MCF 10A (cell line): Measurements from ENCODE around the gene IQSEC1. TPM values are rescaled to one million over a fixed set of nuclear protein-coding genes. Genes with fewer than 3 reads are reported as not detected.

Source experiments
- BruUV-seq: library from RNA; stranded (reverse); fragments of 400-500 nt; replicated peaks from 2 replicates; lab custom pipeline; 2021; lab: Mats Ljungman, UMichigan
- CTCF ChIA-PET: fragments of 300-600 bp; sonication (Branson Sonifier 250); formaldehyde crosslinking; extraction: SDS; loops from one replicate; lab custom pipeline; 2021; ENCODE audit warnings: antibody characterized with exemption, inconsistent platforms; lab: Yijun Ruan, JAX
- POLR2A ChIA-PET: fragments of 300-600, 350-650 bp; sonication (Branson Sonifier 250); formaldehyde crosslinking; extraction: SDS; loops from one replicate; lab custom pipeline; 2020; ENCODE audit warnings: antibody characterized with exemption, inconsistent platforms; lab: Yijun Ruan, JAX
- DNase-seq: peaks from one replicate; pipeline ENCODE4 v3.0.0-alpha.2; 2018; ENCODE audit not compliant: unreplicated experiment
- H3K27ac Mint-ChIP-seq: one replicate; pipeline ENCODE4 v1.8.0; 2022; ENCODE audit warnings: mild to moderate bottlenecking, low read depth, mixed read lengths; ENCODE audit not compliant: unreplicated experiment
- H3K27me3 Mint-ChIP-seq: one replicate; pipeline ENCODE4 v1.8.0; 2022; ENCODE audit warnings: mixed read lengths; ENCODE audit not compliant: insufficient read depth, unreplicated experiment
- H3K36me3 Mint-ChIP-seq: one replicate; pipeline ENCODE4 v1.8.0; 2022; ENCODE audit warnings: mild to moderate bottlenecking, moderate library complexity, mixed read lengths; ENCODE audit not compliant: insufficient read depth, unreplicated experiment
- H3K4me1 Mint-ChIP-seq: one replicate; pipeline ENCODE4 v1.8.0; 2022; ENCODE audit warnings: mixed read lengths; ENCODE audit not compliant: insufficient read depth, unreplicated experiment
- H3K4me3 Mint-ChIP-seq: one replicate; pipeline ENCODE4 v1.8.0; 2022; ENCODE audit warnings: mild to moderate bottlenecking, moderate library complexity, mixed read lengths; ENCODE audit not compliant: unreplicated experiment
- H3K9me3 Mint-ChIP-seq: one replicate; pipeline ENCODE4 v1.8.0; 2022; ENCODE audit warnings: mixed read lengths; ENCODE audit not compliant: unreplicated experiment
- intact Hi-C: fragments of 100-400 bp; cut with micrococcal nuclease; formaldehyde crosslinking; loops from 2 replicates; pipeline ENCODE4 v1.14.1; 2022
- total RNA-seq: library from RNA; stranded (reverse); gene quantifications from 2 replicates; pipeline ENCODE4 v1.2.3, GENCODE V29; 2022
- TF ChIP-seq, protein P1 (sequence below): fragments of 200-600 bp; IDR thresholded peaks from one replicate; pipeline ENCODE4 v1.8.0; 2022; ENCODE audit warnings: antibody characterized with exemption, mild to moderate bottlenecking; ENCODE audit not compliant: unreplicated experiment

Gene IQSEC1
- total RNA-seq, 1 experiment from 2014 or later = 18.7 TPM

- intact Hi-C loops = no loop called here
- TF ChIP-seq, protein P1, sequence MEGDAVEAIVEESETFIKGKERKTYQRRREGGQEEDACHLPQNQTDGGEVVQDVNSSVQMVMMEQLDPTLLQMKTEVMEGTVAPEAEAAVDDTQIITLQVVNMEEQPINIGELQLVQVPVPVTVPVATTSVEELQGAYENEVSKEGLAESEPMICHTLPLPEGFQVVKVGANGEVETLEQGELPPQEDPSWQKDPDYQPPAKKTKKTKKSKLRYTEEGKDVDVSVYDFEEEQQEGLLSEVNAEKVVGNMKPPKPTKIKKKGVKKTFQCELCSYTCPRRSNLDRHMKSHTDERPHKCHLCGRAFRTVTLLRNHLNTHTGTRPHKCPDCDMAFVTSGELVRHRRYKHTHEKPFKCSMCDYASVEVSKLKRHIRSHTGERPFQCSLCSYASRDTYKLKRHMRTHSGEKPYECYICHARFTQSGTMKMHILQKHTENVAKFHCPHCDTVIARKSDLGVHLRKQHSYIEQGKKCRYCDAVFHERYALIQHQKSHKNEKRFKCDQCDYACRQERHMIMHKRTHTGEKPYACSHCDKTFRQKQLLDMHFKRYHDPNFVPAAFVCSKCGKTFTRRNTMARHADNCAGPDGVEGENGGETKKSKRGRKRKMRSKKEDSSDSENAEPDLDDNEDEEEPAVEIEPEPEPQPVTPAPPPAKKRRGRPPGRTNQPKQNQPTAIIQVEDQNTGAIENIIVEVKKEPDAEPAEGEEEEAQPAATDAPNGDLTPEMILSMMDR = no peak
- Mint-ChIP-seq H3K9me3 (no peaks in the 10 kb centered on the region), H3K4me3 (no peak overlapping the region), H3K36me3 (no peaks in the 10 kb centered on the region), H3K27me3 (peaks cover 42% of the 10 kb centered on the region), H3K4me1 (no peaks in the 10 kb centered on the region), H3K27ac (no peak overlapping the region)
- ChIA-PET POLR2A (interaction anchor here (0.6 kb wide), 1 partner anchor 414 kb away, joined by 3 read pairs; no protein-coding TSS in a partner anchor), CTCF (no interaction called here)
- DNase-seq = no peak
- no TSS peak for BruUV-seq
Measured at GRCh38 chr3:13042127-13042701, 31.0 kb downstream of the IQSEC1 start.

GRCh38 chr3:13041113-13041776 lies 32.0 kb downstream of the IQSEC1 start:
- Mint-ChIP-seq H3K27me3 (peaks cover 47% of the 10 kb centered on the region), H3K4me3 (no peak overlapping the region), H3K9me3 (no peaks in the 10 kb centered on the region), H3K4me1 (no peaks in the 10 kb centered on the region), H3K27ac (no peak overlapping the region), H3K36me3 (no peaks in the 10 kb centered on the region)
- BruUV-seq = no TSS peak
- POLR2A ChIA-PET = no interaction called here
- CTCF ChIA-PET = no interaction called here
- intact Hi-C loops = no loop called here
- TF ChIP-seq, protein P1 = no peak
- DNase-seq = no peak

GRCh38 chr3:13040361-13041074 lies 32.7 kb downstream of the IQSEC1 start:
- H3K27me3 Mint-ChIP-seq = peaks cover 54% of the 10 kb centered on the region
- TF ChIP-seq, protein P1 = no peak
- H3K27ac Mint-ChIP-seq = no peak overlapping the region
- no peak overlapping the region for H3K4me3 Mint-ChIP-seq
- POLR2A ChIA-PET = interaction anchor here (0.9 kb wide), 1 partner anchor 200 kb away, joined by 3 read pairs; no protein-coding TSS in a partner anchor
- no peaks in the 10 kb centered on the region for H3K4me1 Mint-ChIP-seq
- no peaks in the 10 kb centered on the region for H3K36me3 Mint-ChIP-seq
- DNase-seq = no peak
- CTCF ChIA-PET = interaction anchor here (0.7 kb wide), 1 partner anchor 131 kb away, joined by 3 read pairs; no protein-coding TSS in a partner anchor
- no peaks in the 10 kb centered on the region for H3K9me3 Mint-ChIP-seq
- intact Hi-C loops = no loop called here
- no TSS peak for BruUV-seq
